DND-41 (cell line): ENCODE data around the gene AP2B1.

Source experiments
- EZH2 ChIP-seq: IDR thresholded peaks from 3 replicates; pipeline ENCODE4 v1.6.1; 2012; ENCODE audit warnings: borderline replicate concordance, low read depth, mild to moderate bottlenecking, moderate library complexity, low read length, inconsistent platforms; ENCODE audit not compliant: severe bottlenecking
- TF ChIP-seq, protein P1 (sequence below): IDR thresholded peaks from 2 replicates; pipeline ENCODE4 v1.5.1; 2012; ENCODE audit warnings: borderline replicate concordance, low read length, moderate library complexity, mild to moderate bottlenecking; ENCODE audit not compliant: poor library complexity, severe bottlenecking; ENCODE audit errors: extremely low read depth

DNA sequence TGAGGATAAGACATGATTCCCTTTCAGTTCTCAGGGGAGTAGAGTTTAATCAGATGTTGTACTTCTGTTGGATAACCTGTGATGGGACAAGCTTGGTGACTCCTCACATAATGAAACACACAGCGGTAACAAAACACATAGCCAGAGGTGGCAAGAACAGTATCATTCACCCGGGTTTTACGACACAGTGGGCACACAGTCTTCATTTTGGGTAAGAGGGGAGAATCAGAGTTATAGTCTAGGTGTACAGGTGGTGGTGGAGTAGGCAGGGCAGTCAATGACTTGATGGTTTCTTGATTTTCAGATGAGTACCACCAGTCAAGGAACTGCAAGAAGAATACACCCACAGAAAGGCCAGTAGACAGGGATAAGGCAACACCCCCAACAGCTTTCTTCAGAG, 11.4 kb upstream of the AP2B1 start:
- no peak for TF ChIP-seq EZH2
- TF ChIP-seq, protein P1, sequence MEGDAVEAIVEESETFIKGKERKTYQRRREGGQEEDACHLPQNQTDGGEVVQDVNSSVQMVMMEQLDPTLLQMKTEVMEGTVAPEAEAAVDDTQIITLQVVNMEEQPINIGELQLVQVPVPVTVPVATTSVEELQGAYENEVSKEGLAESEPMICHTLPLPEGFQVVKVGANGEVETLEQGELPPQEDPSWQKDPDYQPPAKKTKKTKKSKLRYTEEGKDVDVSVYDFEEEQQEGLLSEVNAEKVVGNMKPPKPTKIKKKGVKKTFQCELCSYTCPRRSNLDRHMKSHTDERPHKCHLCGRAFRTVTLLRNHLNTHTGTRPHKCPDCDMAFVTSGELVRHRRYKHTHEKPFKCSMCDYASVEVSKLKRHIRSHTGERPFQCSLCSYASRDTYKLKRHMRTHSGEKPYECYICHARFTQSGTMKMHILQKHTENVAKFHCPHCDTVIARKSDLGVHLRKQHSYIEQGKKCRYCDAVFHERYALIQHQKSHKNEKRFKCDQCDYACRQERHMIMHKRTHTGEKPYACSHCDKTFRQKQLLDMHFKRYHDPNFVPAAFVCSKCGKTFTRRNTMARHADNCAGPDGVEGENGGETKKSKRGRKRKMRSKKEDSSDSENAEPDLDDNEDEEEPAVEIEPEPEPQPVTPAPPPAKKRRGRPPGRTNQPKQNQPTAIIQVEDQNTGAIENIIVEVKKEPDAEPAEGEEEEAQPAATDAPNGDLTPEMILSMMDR, result no peak
